Psoas muscle (tissue), 8 donors: ENCODE data around the gene SDHAF2. TPM values are rescaled to one million over a fixed set of nuclear protein-coding genes. Genes with fewer than 3 reads are reported as not detected.
"Not testable (repeated sequence)": the region's sequence is repeated elsewhere in the genome, so short reads cannot be mapped to it uniquely, and the experiment has no call there.

Experiments used
- ATAC-seq, 4 donors: fragments of 200-7000 bp; cut with Tn5 transposase; one replicate each; pipeline ENCODE4 v1.9.1; 2020; ENCODE audit warnings: moderate library complexity in 3 of 4, mild to moderate bottlenecking in 2 of 4
- DNase-seq, 2 donors: peaks; one replicate each; pipeline ENCODE4 v3.0.0-alpha.2; 2020
- H3K27ac ChIP-seq: fragments of 200-600 bp; one replicate; pipeline ENCODE4 v1.8.0; 2022
- H3K27me3 ChIP-seq, 3 donors: fragments of 200-600 bp in 1 of 3; one replicate each; pipeline versions ENCODE4 v1.6.1 to v1.8.0; 2013 to 2022; ENCODE audit warnings: low read length in 2 of 3, mild to moderate bottlenecking in 2 of 3, moderate library complexity in 1 of 3; ENCODE audit not compliant: insufficient read depth in 3 of 3
- H3K36me3 ChIP-seq, 2 donors: fragments of 200-600 bp in 1 of 2; one replicate each; pipeline versions ENCODE4 v1.6.1 to v1.8.0; 2013 to 2022; ENCODE audit warnings: low read depth in 1 of 2, mild to moderate bottlenecking in 1 of 2, moderate library complexity in 1 of 2; ENCODE audit not compliant: insufficient read depth in 1 of 2
- H3K4me1 ChIP-seq: fragments of 200-600 bp; one replicate; pipeline ENCODE4 v1.8.0; 2022
- H3K4me3 ChIP-seq: fragments of 200-600 bp; one replicate; pipeline ENCODE4 v1.8.0; 2022; ENCODE audit warnings: mild to moderate bottlenecking
- H3K9me3 ChIP-seq: fragments of 200-600 bp; one replicate; pipeline ENCODE4 v1.8.0; 2022
- CTCF ChIP-seq: fragments of 200-600 bp; IDR thresholded peaks from one replicate; pipeline ENCODE4 v1.8.0; 2022; ENCODE audit warnings: antibody characterized with exemption
- WGBS, 3 donors: extraction: QIAGEN DNeasy Blood & Tissue Kit; methylation state at CpG; one replicate each; pipeline versions ENCODE4 v1.1.6 to v1.1.7; 2013; 5-methylcytosine and 5-hydroxymethylcytosine counted together
- intact Hi-C, 2 donors: fragments of 100-400 bp; cut with DNase I; formaldehyde crosslinking; loops; one replicate each; pipeline versions ENCODE4 v1.11.0 to v1.14.2; 2022
- polyA plus RNA-seq, 3 donors: library from polyadenylated mRNA; stranded (reverse); fragments of 200-250 nt; gene quantifications; one replicate each; pipeline ENCODE4 v1.2.3, GENCODE V29; 2013
- total RNA-seq, 4 donors: library from RNA; stranded (reverse); fragmentation: NEBNext Ultra II Directional in 2 of 4; extraction: Animal tissue kit (Norgen Biotek cat#: 25700) in 2 of 4; gene quantifications; one replicate each; pipeline versions ENCODE4 v1.2.1 to v1.2.4, GENCODE V29; 2021 to 2023
- donor health status: healthy with polysubstance abuse.
- donor health status: DM: no; HTN: no; CAD: no; lungs with moderate emphysema.
- donor health status: Bipolar disorder and iron deficiency.
- donor health status: healthy.
- donor health status: DM: yes; HTN: yes; CAD: no.
- donor health status: DM: no; HTN: no; CAD: no.
- donor health status: DM: no; HTN: no; CAD: no.
- donor health status: DM: yes; HTN: yes; CAD: no.

SDHAF2 gene
- total and polyA plus RNA-seq, 7 donors: 29.4 to 103 (median 45.2) TPM

- H3K4me1 ChIP-seq: peaks cover 29% of the 10 kb centered on the region
- no peaks in the 10 kb centered on the region for H3K27me3 ChIP-seq
- intact Hi-C loops: loop anchor here (5.0 to 10.0 kb wide), 2 partner anchors 162 to 259 kb away; no protein-coding TSS in a partner anchor
- no peaks in the 10 kb centered on the region for H3K36me3 ChIP-seq
- H3K27ac ChIP-seq: no peak overlapping the region
- ATAC-seq: no peak
- H3K9me3 ChIP-seq: peaks cover 3% of the 10 kb centered on the region
- H3K4me3 ChIP-seq: no peak overlapping the region
- DNase-seq: no peak
- TF ChIP-seq CTCF: no peak
- WGBS, 3 donors: 85 to 88% (median 86%) methylated on average over 1 of the region's 1 CpG
Measured at GRCh38 chr11:61475433-61475832, 45.5 kb downstream of the SDHAF2 start.

GRCh38 chr11:61476371-61476770 lies 46.4 kb downstream of the SDHAF2 start:
- intact Hi-C loops: loop anchor here (5.0 to 10.0 kb wide), 2 partner anchors 161 to 258 kb away; no protein-coding TSS in a partner anchor
- DNase-seq (no peak), ATAC-seq (no peak)
- Histone ChIP-seq H3K27ac (no peak overlapping the region), H3K9me3 (peaks cover 3% of the 10 kb centered on the region), H3K27me3 (peaks cover 0 to 2% (median 0%) of the 10 kb centered on the region in 3 donors), H3K4me1 (peaks cover 23% of the 10 kb centered on the region), H3K4me3 (no peak overlapping the region), H3K36me3 (no peaks in the 10 kb centered on the region)
- 84 to 86% (median 84%) methylated on average over 3 of the region's 3 CpGs for WGBS, 3 donors
- no peak for TF ChIP-seq CTCF

GRCh38 chr11:61477126-61477525 lies 47.2 kb downstream of the SDHAF2 start:
- DNase-seq: peak in 1 of 2 donors; percentile 41
- TF ChIP-seq CTCF: no peak
- peaks cover 0 to 6% (median 1%) of the 10 kb centered on the region in 3 donors for H3K27me3 ChIP-seq
- H3K4me3 ChIP-seq: no peak overlapping the region
- no peak for ATAC-seq
- 35 to 47% (median 42%) methylated on average over 8 of the region's 8 CpGs for WGBS, 3 donors
- peaks cover 3% of the 10 kb centered on the region for H3K9me3 ChIP-seq
- intact Hi-C loops: loop anchor here (1.0 to 10.0 kb wide), 3 partner anchors 40 to 258 kb away; no protein-coding TSS in a partner anchor
- H3K27ac ChIP-seq: no peak overlapping the region
- no peaks in the 10 kb centered on the region for H3K36me3 ChIP-seq
- H3K4me1 ChIP-seq: peaks cover 15% of the 10 kb centered on the region

GRCh38 chr11:61477727-61478148 lies 47.8 kb downstream of the SDHAF2 start:
- DNase-seq: peak; percentile 62 to 79
- intact Hi-C loops: loop anchor here (1.0 to 10.0 kb wide), 3 partner anchors 40 to 257 kb away; no protein-coding TSS in a partner anchor
- WGBS, 3 donors: 1 to 3% (median 1%) methylated on average over 18 of the region's 18 CpGs
- no peaks in the 10 kb centered on the region for H3K36me3 ChIP-seq
- H3K27me3 ChIP-seq: peaks cover 0 to 12% (median 7%) of the 10 kb centered on the region in 3 donors
- no peak overlapping the region for H3K4me3 ChIP-seq
- peaks cover 11% of the 10 kb centered on the region for H3K4me1 ChIP-seq
- peaks cover 3% of the 10 kb centered on the region for H3K9me3 ChIP-seq
- peak; percentile 42 to 64 (median 55) for ATAC-seq
- TF ChIP-seq CTCF: peak; percentile 96
- no peak overlapping the region for H3K27ac ChIP-seq

GRCh38 chr11:61479360-61480058 lies 49.6 kb downstream of the SDHAF2 start:
- DNase-seq, H3K4me1 ChIP-seq, H3K36me3 ChIP-seq, H3K27ac ChIP-seq, H3K9me3 ChIP-seq, ATAC-seq, H3K4me3 ChIP-seq: not testable (repeated sequence)
- intact Hi-C loops: loop anchor here (2.0 to 10.0 kb wide), 3 partner anchors 37 to 255 kb away; no protein-coding TSS in a partner anchor
- peaks cover 0 to 12% (median 7%) of the 10 kb centered on the region in 3 donors for H3K27me3 ChIP-seq
- 86 to 94% (median 90%) methylated on average over 11 of the region's 11 CpGs for WGBS, 3 donors
